Hematopoietic multipotent progenitor cell (in vitro differentiated cells): ENCODE data around the gene METTL2B. TPM values are rescaled to one million over a fixed set of nuclear protein-coding genes. Genes with fewer than 3 reads are reported as not detected.
A peak's percentile ranks its signal among the peaks of the same experiment; 100 is the strongest.

Source experiments
- DNase-seq, 3 donors: peaks; one replicate each; pipeline ENCODE4 v3.0.0-alpha.2; 2011 to 2015; ENCODE audit warnings: low read depth in 2 of 3, low spot score in 2 of 3
- total RNA-seq: library from RNA; depleted of rRNA; stranded (reverse); fragments of >200 nt; gene quantifications from one replicate; pipeline ENCODE4 v1.2.3, GENCODE V29; 2012

Gene METTL2B
- total RNA-seq = 13.5 TPM

GRCh38 chr7:128476402-128477335, at the start of gene METTL2B:
Gene METTL2B (plus strand): TSS chr7:128476748. CDS start chr7:128476766, 18 bp downstream.
- DNase-seq = peak; percentile 61 to 94 (median 90)

GRCh38 chr7:128427289-128427891, 49.2 kb upstream of the METTL2B start:
- DNase-seq = peak in 2 of 3 donors; percentile 52 to 76

- DNase-seq = no peak
Observed at GRCh38 chr7:128430207-128430606, 46.3 kb upstream of the METTL2B start.

GRCh38 chr7:128431221-128431620, 45.3 kb upstream of the METTL2B start:
- DNase-seq = no peak

DNA sequence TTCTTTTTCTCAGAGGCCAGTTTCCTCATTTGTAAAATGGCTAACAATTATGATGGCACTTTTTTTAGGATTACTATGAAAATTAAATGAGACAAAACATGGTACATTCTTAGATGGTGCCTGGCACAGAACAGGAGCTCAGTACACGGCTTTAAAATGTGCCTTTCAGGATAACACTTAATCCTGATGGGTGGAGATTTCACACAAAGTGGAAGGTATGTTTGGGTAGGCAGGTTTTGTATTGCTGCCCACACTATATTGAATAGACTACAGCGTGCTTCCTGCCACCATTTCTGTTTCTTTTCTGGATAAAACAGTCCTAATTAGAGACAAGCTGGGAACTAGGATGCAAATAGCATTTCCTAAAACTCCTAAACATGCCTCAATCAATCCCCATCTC, 44.8 kb upstream of the METTL2B start:
- DNase-seq = no peak

DNA sequence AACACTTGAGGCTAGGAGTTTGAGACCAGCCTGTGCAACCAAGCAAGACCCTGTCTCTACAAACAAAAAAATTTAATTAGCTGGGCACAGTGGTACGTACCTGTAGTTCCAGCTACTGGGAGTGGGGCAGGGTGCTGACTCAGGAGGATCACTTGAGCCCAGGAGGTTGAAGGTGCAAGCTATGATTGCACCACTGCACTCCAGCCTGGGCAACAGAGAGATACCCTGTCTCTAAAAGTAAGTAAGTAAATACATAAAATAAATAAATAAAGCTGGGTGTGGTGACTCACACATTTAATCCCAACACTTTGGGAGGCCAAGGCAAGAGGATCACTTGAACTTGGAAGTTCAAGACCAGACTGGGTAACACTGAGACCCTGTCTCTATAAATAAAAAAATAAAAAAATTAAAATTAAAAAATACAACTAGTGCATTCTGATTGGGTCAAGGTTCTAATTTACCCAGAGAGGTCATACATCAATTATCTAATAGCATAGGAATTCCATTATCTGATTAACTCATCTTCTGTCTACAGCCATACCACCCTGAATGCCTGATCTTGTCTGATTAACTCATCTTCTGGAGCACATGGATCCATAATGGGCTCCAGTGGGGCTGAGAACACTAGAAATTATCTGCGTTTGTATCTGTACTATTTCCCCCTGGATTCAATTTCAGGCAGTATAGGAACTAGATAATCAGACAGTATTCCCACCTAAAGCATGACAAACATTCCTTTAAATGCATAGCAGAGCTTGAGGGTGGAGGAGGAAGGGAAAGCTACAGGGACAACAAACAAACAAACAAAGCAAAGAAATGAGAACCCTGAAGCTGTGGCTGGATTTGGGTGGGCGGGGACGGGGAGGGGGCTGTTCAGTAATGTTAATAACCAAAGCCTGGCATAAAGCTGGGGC, 41.9 kb upstream of the METTL2B start:
- DNase-seq = no peak

DNA sequence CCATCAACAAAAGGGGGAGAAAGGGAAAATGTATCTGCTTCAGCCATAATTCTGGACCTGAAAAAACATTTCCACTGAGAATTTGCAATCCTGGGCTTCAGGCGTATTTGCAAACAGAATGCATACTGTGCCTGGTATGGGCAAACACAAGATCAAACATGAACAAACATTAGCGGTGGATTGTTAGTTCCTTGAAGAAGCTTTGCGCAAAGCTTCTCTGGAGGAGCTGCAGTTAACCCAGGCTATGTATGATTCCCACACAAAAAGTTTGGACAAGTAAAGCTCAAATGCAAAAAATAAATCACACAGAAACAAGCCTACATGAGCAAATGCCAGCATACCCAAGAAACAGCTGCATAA, 41.2 kb upstream of the METTL2B start:
- DNase-seq = no peak

GRCh38 chr7:128437426-128438332, 38.9 kb upstream of the METTL2B start:
- peak in 1 of 3 donors; percentile 29 for DNase-seq

GRCh38 chr7:128442356-128442755, 34.2 kb upstream of the METTL2B start:
- no peak for DNase-seq

DNA sequence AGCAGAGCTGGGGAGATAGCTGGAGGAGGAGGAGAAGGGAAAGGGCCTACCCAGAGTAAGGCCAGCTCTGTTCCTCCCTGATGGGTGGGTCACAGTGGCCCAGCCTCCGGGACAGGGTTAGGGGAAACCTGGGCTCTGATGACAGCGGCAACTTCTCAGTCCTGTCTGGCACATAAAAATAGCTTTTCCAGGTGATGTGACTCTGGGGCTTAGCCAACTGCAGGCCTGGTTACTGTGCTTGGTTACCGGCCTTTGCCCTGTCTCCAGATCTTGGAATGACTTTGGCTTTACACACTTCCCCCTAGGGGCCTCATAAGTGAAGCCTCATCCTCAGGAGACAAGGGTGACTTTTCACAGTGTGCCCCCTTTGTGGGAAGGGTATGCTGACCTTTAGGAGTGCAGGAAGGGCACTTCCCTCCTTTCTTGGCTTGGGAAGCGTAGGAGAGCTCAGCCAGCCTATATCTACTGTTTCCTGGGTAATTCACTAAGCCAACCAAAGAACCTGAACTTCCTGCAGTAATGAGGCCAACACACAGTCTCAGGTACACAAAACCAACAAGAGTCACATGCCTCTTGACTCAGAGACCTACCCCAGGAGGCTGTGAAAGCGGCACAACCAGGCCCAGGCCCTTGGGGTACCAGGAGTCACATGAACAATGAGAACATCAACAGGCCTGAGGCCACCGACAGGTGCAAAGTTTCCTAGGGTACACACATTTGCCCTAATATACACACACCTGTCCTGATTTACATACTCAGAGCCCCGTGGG, 32.5 kb upstream of the METTL2B start:
- no peak for DNase-seq

- DNase-seq = no peak
Observed at GRCh38 chr7:128446306-128446705, 30.2 kb upstream of the METTL2B start.

- no peak for DNase-seq
Observed at GRCh38 chr7:128447941-128448564, 28.5 kb upstream of the METTL2B start.

- no peak for DNase-seq
Observed at GRCh38 chr7:128448751-128449302, 27.7 kb upstream of the METTL2B start.

- no peak for DNase-seq
Observed at GRCh38 chr7:128450409-128450808, 26.1 kb upstream of the METTL2B start.

DNA sequence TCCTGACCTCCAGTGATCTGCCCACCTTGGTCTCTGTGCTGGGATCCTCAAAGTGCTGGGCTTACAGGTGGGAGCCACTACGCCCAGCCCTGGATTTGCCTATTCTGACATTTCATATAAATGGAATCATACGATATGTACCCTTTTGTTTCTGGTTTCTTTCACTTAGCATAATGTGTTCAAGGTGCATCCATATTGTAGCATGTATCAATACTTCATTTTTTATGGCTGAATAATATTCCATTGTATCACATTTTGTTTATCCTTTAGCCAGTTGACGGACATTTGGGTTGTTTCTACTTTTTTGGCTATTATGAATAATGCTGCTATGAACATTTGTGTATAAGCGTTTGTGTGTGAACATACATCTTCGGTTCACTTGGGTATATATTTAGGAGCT, 25.6 kb upstream of the METTL2B start:
- DNase-seq = no peak

DNA sequence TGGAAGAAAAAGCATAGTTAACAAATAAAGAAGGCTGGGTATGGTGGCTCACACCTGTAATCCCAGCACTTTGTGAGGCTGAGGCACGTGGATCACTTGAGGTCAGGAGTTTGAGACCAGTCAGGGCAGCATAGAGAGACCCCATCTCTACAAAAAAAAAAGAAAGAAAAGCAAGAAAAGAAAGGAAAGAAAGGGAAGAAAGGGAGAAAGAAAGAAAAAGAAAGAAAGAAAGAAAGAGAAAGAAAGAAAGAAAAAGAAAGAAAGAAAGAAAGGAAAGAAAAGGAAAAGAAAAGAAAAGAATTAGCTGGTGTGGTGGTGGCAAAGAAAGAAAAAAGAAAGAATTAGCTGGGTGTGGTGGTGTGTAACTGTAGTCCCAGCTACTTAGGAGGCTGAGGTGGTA, 24.0 kb upstream of the METTL2B start:
- no peak for DNase-seq

DNA sequence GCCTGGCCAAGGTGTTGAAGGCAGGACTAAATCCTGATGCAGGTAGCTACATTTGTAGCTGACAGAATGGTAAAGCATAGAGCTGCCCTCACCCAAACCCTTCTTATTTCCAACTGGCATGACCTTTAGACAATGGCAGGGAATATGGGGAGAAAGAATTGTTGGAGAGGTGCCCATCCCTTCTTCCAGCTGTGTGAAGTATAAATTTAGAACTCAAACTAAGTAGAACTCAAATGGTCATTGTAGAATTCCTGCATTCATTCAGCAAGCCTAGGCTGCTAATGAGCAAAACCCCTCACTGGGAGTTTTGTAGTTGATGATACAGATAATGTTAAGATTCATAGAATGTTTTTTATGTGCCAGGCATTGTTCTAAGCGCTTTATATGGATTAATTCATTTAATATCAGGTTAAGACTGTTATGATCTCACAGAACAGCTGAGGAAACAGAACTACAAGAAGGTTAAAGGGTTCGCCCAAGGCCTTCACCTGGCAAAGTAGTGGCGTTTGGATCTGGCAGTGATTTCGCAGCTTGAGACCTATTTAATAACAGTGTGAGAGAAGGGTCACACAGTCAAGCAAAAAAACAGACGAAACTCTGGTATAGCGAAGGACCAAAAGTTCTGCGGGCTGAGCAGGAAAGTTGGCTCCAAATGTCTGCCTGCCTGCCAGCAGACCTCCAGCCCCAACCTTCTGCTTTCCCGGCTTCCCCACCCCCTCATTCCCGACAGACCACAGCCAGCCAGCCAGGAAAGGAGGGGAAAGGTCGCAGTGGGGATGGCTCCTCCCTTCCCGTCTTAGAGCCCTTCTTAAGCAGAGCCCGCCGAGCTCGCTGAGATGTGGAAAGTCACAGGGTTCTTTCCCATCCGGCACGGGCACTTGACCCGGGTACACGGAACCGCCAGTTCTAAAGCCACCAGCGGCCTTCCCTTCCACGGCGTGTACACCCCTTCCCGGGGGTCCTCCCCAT, 22.4 kb upstream of the METTL2B start:
- no peak for DNase-seq
